MM.1S (cell line): Measurements from ENCODE around the gene MPZL3.

ENCODE experiments used
- CTCF ChIP-seq: fragments of 300-600 bp; sonication (generic); IDR thresholded peaks from 2 replicates; pipeline ENCODE4 v1.5.1; 2016; ENCODE audit warnings: antibody characterized with exemption, low read length, mixed read lengths
- EZH2 ChIP-seq: fragments of 300-600 bp; sonication (generic); optimal IDR thresholded peaks from 2 replicates; pipeline ENCODE3; 2017; ENCODE audit warnings: low read depth, mild to moderate bottlenecking, antibody characterized with exemption, low read length, mixed read lengths

GRCh38 chr11:118230088-118230487 is 22.1 kb downstream of the MPZL3 start:
- TF ChIP-seq EZH2 = no peak
- no peak for TF ChIP-seq CTCF
